GM12874 (cell line): Measurements from ENCODE around the gene KCNAB3.

Experiments
- CTCF ChIP-seq: IDR thresholded peaks from 2 replicates; pipeline ENCODE4 v1.5.1; 2011; ENCODE audit warnings: low read depth, mild to moderate bottlenecking, control low read depth, low read length, moderate library complexity; ENCODE audit not compliant: insufficient read depth

Gene KCNAB3

DNA sequence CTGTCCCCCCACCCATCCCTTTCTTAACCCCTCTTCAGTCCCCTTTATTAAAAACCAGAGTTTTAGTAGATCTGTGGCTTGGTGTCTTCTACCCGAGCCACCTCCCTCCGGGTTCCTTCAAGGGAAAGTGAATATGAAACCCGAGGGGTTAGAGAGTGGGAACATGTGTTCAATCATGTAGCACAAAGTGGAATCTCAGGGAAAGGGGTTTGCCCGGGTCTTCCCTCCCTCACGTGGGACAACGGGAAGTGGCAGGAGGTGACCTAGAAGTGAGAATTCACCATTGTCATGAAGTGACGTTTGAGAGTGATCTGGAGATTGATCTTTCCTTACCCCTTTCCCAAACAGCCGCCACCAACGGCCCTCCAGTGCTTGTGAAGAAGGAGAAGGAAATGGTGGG, 18.5 kb downstream of the KCNAB3 start:
- no peak for TF ChIP-seq CTCF

- no peak for TF ChIP-seq CTCF
These were observed 18.9 kb downstream of the KCNAB3 start for GRCh38 chr17:7910711-7911110.

GRCh38 chr17:7910281-7910680, 19.4 kb downstream of the KCNAB3 start:
- no peak for TF ChIP-seq CTCF

- TF ChIP-seq CTCF: no peak
These were observed 20.6 kb downstream of the KCNAB3 start for GRCh38 chr17:7909089-7909488.

GRCh38 chr17:7903154-7904103, 26.2 kb downstream of the KCNAB3 start:
- no peak for TF ChIP-seq CTCF

DNA sequence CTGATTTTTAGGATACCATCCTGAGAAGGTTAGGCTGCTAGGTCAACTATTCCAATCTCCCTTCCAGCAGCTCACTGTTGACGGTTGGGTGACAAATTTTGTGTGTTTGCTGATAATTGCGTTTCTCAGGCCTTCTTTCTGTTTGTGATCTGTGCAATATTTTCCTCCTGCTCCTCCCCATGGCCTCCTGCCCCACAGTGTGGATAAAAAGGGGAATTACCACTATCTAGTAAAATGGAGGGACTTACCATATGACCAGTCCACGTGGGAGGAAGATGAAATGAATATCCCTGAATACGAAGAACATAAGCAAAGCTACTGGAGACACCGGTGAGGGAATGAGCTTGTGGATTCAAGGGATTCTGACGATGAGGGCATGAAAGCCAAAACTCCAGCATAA, 31.9 kb downstream of the KCNAB3 start:
- no peak for TF ChIP-seq CTCF

- TF ChIP-seq CTCF: no peak
These were observed 32.6 kb downstream of the KCNAB3 start for GRCh38 chr17:7897090-7897489.
